Measurements from ENCODE around the gene ZPLD1.

- TF ChIP-seq CTCF (IDR thresholded peaks at IDR 0.05): no peak
- TF ChIP-seq ZFX (IDR thresholded peaks at IDR 0.05; ENCODE audit: borderline replicate concordance): no peak
Observed at GRCh38 chr3:102394517-102394916, 40.3 kb upstream of the ZPLD1 start.
